GM12878 (cell line): ENCODE data around the gene UXT.

Experiments
- IRF3 ChIP-seq: fragments of 450-650 bp; IDR thresholded peaks from 2 replicates; pipeline ENCODE4 v1.6.1; 2014; ENCODE audit warnings: mild to moderate bottlenecking
- RBBP5 ChIP-seq: fragments of 200-600 bp; sonication (generic); conservative IDR thresholded peaks from 2 replicates; pipeline ENCODE4 v1.6.1; 2016

- TF ChIP-seq IRF3 (no peak), RBBP5 (no peak)
Measured at GRCh38 chrX:47632666-47633065, 26.3 kb downstream of the UXT start.
